Endothelial cell (in vitro differentiated cells): Measurements from ENCODE around the gene PKLR. TPM values are rescaled to one million over a fixed set of nuclear protein-coding genes. Genes with fewer than 3 reads are reported as not detected.

ENCODE experiments used
- DNase-seq: peaks from one replicate; pipeline ENCODE4 v3.0.0; 2021; ENCODE audit warnings: low spot score
- H3K27ac Mint-ChIP-seq: one replicate; pipeline ENCODE4 v1.8.0; 2021; ENCODE audit warnings: mixed read lengths, inconsistent platforms; ENCODE audit not compliant: unreplicated experiment
- H3K27me3 Mint-ChIP-seq: one replicate; pipeline ENCODE4 v1.8.0; 2021; ENCODE audit warnings: mild to moderate bottlenecking, moderate library complexity, mixed read lengths, inconsistent platforms; ENCODE audit not compliant: unreplicated experiment
- H3K36me3 Mint-ChIP-seq: one replicate; pipeline ENCODE4 v1.8.0; 2021; ENCODE audit warnings: mild to moderate bottlenecking, low read depth, mixed read lengths, inconsistent platforms; ENCODE audit not compliant: unreplicated experiment
- H3K4me1 Mint-ChIP-seq: one replicate; pipeline ENCODE4 v1.8.0; 2021; ENCODE audit warnings: mild to moderate bottlenecking, mixed read lengths, inconsistent platforms; ENCODE audit not compliant: unreplicated experiment
- H3K4me3 Mint-ChIP-seq: one replicate; pipeline ENCODE4 v1.8.0; 2021; ENCODE audit warnings: mild to moderate bottlenecking, mixed read lengths, inconsistent platforms; ENCODE audit not compliant: unreplicated experiment
- H3K9me3 Mint-ChIP-seq: one replicate; pipeline ENCODE4 v1.8.0; 2021; ENCODE audit warnings: mixed read lengths, inconsistent platforms; ENCODE audit not compliant: unreplicated experiment
- total RNA-seq: library from RNA; stranded (reverse); fragmentation: NEBNext Ultra II Directional; extraction: Animal tissue kit (Norgen Biotek cat#: 25700); gene quantifications from one replicate; pipeline ENCODE4 v1.2.1, GENCODE V29; 2021; ENCODE audit not compliant: unreplicated experiment
- TF ChIP-seq, protein P1 (sequence below): fragments of 200-600 bp; sonication (generic); IDR thresholded peaks from one replicate; pipeline ENCODE4 v1.5.0; 2021; ENCODE audit warnings: antibody characterized with exemption; ENCODE audit not compliant: unreplicated experiment

The PKLR gene
- total RNA-seq, 1 donor from 2014 or later = not detected

GRCh38 chr1:155273343-155274245 is 27.6 kb downstream of the PKLR start, which contains the start of gene CLK2:
Gene CLK2, minus strand, starts transcription at chr1:155273504. Its CDS starts 2,527 bp downstream, at chr1:155270977.
- Mint-ChIP-seq H3K27me3 (peaks cover 5% of the 10 kb centered on the region), H3K36me3 (peaks cover 28% of the 10 kb centered on the region), H3K4me1 (peaks cover 23% of the 10 kb centered on the region), H3K9me3 (no peaks in the 10 kb centered on the region), H3K27ac (peak within 1 kb of the TSS; percentile 93), H3K4me3 (peak within 1 kb of the TSS; percentile 100)
- DNase-seq = peak; percentile 90
- TF ChIP-seq, protein P1, sequence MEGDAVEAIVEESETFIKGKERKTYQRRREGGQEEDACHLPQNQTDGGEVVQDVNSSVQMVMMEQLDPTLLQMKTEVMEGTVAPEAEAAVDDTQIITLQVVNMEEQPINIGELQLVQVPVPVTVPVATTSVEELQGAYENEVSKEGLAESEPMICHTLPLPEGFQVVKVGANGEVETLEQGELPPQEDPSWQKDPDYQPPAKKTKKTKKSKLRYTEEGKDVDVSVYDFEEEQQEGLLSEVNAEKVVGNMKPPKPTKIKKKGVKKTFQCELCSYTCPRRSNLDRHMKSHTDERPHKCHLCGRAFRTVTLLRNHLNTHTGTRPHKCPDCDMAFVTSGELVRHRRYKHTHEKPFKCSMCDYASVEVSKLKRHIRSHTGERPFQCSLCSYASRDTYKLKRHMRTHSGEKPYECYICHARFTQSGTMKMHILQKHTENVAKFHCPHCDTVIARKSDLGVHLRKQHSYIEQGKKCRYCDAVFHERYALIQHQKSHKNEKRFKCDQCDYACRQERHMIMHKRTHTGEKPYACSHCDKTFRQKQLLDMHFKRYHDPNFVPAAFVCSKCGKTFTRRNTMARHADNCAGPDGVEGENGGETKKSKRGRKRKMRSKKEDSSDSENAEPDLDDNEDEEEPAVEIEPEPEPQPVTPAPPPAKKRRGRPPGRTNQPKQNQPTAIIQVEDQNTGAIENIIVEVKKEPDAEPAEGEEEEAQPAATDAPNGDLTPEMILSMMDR = no peak

- Mint-ChIP-seq H3K27me3 (peaks cover 3% of the 10 kb centered on the region), H3K4me3 (peak overlapping the region; percentile 100), H3K9me3 (no peaks in the 10 kb centered on the region), H3K4me1 (peaks cover 20% of the 10 kb centered on the region), H3K36me3 (peaks cover 35% of the 10 kb centered on the region), H3K27ac (peak overlapping the region; percentile 93)
- TF ChIP-seq, protein P1 = no peak
- peak; percentile 57 for DNase-seq
Measured at GRCh38 chr1:155272466-155273342, 28.5 kb downstream of the PKLR start.

- Mint-ChIP-seq H3K4me1 (peaks cover 14% of the 10 kb centered on the region), H3K9me3 (no peaks in the 10 kb centered on the region), H3K27me3 (peaks cover 2% of the 10 kb centered on the region), H3K27ac (no peak overlapping the region), H3K36me3 (peaks cover 55% of the 10 kb centered on the region), H3K4me3 (peak overlapping the region; percentile 43)
- DNase-seq = no peak
- TF ChIP-seq, protein P1 = no peak
Measured at GRCh38 chr1:155269381-155269780, 31.9 kb downstream of the PKLR start.

GRCh38 chr1:155268630-155269029 is 32.6 kb downstream of the PKLR start:
- peaks cover 62% of the 10 kb centered on the region for H3K36me3 Mint-ChIP-seq
- H3K27ac Mint-ChIP-seq = no peak overlapping the region
- no peaks in the 10 kb centered on the region for H3K9me3 Mint-ChIP-seq
- H3K4me3 Mint-ChIP-seq = no peak overlapping the region
- peaks cover 12% of the 10 kb centered on the region for H3K4me1 Mint-ChIP-seq
- no peak for DNase-seq
- peaks cover 3% of the 10 kb centered on the region for H3K27me3 Mint-ChIP-seq
- TF ChIP-seq, protein P1 = no peak
